ENCODE data around the gene LRRC8D.
A peak's percentile ranks its signal among the peaks of the same experiment; 100 is the strongest.
"Not testable (repeated sequence)": the region's sequence is repeated elsewhere in the genome, so short reads cannot be mapped to it uniquely, and the experiment has no call there.

LRRC8D gene

DNA sequence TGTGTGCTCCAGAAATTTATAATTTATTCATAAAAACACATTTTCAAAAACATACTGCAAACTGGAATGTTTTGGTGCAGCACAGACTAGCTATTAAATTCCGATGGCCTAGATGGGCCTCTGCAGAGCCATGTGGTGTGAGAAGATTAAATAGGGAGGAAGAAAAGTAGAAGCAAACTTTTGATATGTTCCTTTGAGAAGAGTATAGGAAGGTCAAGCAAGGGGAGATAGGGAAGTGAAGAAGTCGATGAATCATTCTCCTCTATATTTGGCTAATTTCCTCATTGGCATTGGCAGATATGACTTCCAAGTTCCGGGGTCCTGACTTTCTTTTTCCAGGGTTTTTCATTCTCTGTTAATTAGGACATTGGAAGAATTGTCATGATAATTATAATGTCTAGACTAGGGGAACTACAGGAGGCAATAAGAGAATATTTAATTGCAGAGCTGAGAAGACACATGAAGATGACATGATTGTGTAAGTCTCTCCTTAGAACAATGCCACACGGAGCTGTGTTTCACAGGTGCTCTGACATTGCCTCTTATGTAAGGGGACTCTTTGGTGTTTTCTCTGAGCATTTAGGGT lies 154.8 kb downstream of the LRRC8D start:
- H2AK5ac ChIP-seq (ENCODE audit: low read length, severe bottlenecking): no peak overlapping the region
- no peak overlapping the region for H3K14ac ChIP-seq (ENCODE audit: low read length in 2 of 2)
- H2BK12ac ChIP-seq (ENCODE audit: low read length in 2 of 2): peak overlapping the region in 1 of 2 experiments; percentile 63
- no peaks in the 10 kb centered on the region for H3K4me1 ChIP-seq (ENCODE audit: control insufficient read depth, insufficient read depth, low read depth, low read length)
- no peak overlapping the region for H4K8ac ChIP-seq (ENCODE audit: low read length)
- H3K23ac ChIP-seq (ENCODE audit: low read length in 2 of 2): no peak overlapping the region
- H2BK15ac ChIP-seq (ENCODE audit: low read depth, poor library complexity, severe bottlenecking): no peak overlapping the region
- H2AFZ ChIP-seq (ENCODE audit: low read depth, low read length): no peak overlapping the region
- H3K4me3 ChIP-seq (ENCODE audit: insufficient read depth in 1 of 2, low read depth in 1 of 2, low read length in 2 of 2): peak overlapping the region in 1 of 2 experiments; percentile 13
- no peaks in the 10 kb centered on the region for H3K27me3 ChIP-seq (ENCODE audit: control insufficient read depth in 1 of 2, insufficient read depth in 1 of 2, low read length in 2 of 2)
- no peak overlapping the region for H3K18ac ChIP-seq (ENCODE audit: low read depth in 1 of 2, low read length in 2 of 2)
- no peaks in the 10 kb centered on the region for H3K79me1 ChIP-seq (replicated peaks; ENCODE audit: low read length, poor library complexity, severe bottlenecking)
- H4K91ac ChIP-seq (ENCODE audit: low read length): no peak overlapping the region
- H3K27ac ChIP-seq (ENCODE audit: low read length, poor library complexity, severe bottlenecking): no peak overlapping the region
- H3K9ac ChIP-seq (ENCODE audit: low read length): no peak overlapping the region
- H3K9me3 ChIP-seq (ENCODE audit: control insufficient read depth, low read length): no peaks in the 10 kb centered on the region
- H3K36me3 ChIP-seq (ENCODE audit: control insufficient read depth in 1 of 2, insufficient read depth in 2 of 2, low read depth in 1 of 2, low read length in 2 of 2): no peaks in the 10 kb centered on the region
- no peak overlapping the region for H3K4me2 ChIP-seq (ENCODE audit: low read length, poor library complexity, severe bottlenecking)
- H2BK5ac ChIP-seq (ENCODE audit: low read depth, low read length, poor library complexity, severe bottlenecking): no peak overlapping the region
- WGBS: 81% methylated on average over 3 of the region's 4 CpGs
- DNase-seq: no peak
- H3K4ac ChIP-seq (ENCODE audit: low read depth in 1 of 2, low read length in 2 of 2): no peak overlapping the region
- H2BK120ac ChIP-seq (ENCODE audit: low read depth, low read length): peak overlapping the region; percentile 30

DNA sequence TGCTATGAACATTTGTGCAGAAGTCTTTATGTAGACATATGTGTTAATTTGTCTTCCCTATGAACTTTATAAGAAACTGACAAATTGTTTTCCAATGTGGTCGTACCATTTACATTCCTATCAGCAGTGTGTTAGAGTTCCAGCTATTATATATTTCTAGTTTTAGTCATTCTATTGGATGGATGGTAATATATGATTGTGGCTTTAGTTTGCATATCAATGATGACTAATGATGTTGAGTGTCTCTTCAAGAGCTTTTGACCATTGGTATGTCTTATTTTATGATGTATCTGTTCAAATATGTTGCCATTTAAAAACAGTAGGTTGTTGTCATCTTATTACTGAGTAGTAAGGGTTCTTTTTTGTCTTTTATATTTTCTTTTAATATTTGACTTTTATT lies 157.9 kb downstream of the LRRC8D start:
- H3K36me3 ChIP-seq (ENCODE audit: control insufficient read depth in 1 of 2, insufficient read depth in 2 of 2, low read depth in 1 of 2, low read length in 2 of 2): no peaks in the 10 kb centered on the region
- H3K27me3 ChIP-seq (ENCODE audit: control insufficient read depth in 1 of 2, insufficient read depth in 1 of 2, low read length in 2 of 2): no peaks in the 10 kb centered on the region
- H3K9ac ChIP-seq (ENCODE audit: low read length): no peak overlapping the region
- H2BK5ac ChIP-seq (ENCODE audit: low read depth, low read length, poor library complexity, severe bottlenecking): no peak overlapping the region
- no CpG with 5 or more reads among the region's 1 CpG for WGBS
- no peaks in the 10 kb centered on the region for H3K9me3 ChIP-seq (ENCODE audit: control insufficient read depth, low read length)
- no peak overlapping the region for H3K23ac ChIP-seq (ENCODE audit: low read length in 2 of 2)
- H3K14ac ChIP-seq (ENCODE audit: low read length in 2 of 2): no peak overlapping the region
- no peak overlapping the region for H2AFZ ChIP-seq (ENCODE audit: low read depth, low read length)
- H4K8ac ChIP-seq (ENCODE audit: low read length): no peak overlapping the region
- H2BK120ac ChIP-seq (ENCODE audit: low read depth, low read length): no peak overlapping the region
- no peak overlapping the region for H3K4me2 ChIP-seq (ENCODE audit: low read length, poor library complexity, severe bottlenecking)
- H3K79me1 ChIP-seq (replicated peaks; ENCODE audit: low read length, poor library complexity, severe bottlenecking): no peaks in the 10 kb centered on the region
- no peak overlapping the region for H4K91ac ChIP-seq (ENCODE audit: low read length)
- H2BK12ac ChIP-seq (ENCODE audit: low read length in 2 of 2): no peak overlapping the region
- no peak overlapping the region for H3K4ac ChIP-seq (ENCODE audit: low read depth in 1 of 2, low read length in 2 of 2)
- peak; percentile 67 for DNase-seq
- H2BK15ac ChIP-seq (ENCODE audit: low read depth, poor library complexity, severe bottlenecking): no peak overlapping the region
- H3K18ac ChIP-seq (ENCODE audit: low read depth in 1 of 2, low read length in 2 of 2): no peak overlapping the region
- no peaks in the 10 kb centered on the region for H3K4me1 ChIP-seq (ENCODE audit: control insufficient read depth, insufficient read depth, low read depth, low read length)
- H2AK5ac ChIP-seq (ENCODE audit: low read length, severe bottlenecking): no peak overlapping the region
- no peak overlapping the region for H3K4me3 ChIP-seq (ENCODE audit: insufficient read depth in 1 of 2, low read depth in 1 of 2, low read length in 2 of 2)
- H3K27ac ChIP-seq (ENCODE audit: low read length, poor library complexity, severe bottlenecking): no peak overlapping the region

DNA sequence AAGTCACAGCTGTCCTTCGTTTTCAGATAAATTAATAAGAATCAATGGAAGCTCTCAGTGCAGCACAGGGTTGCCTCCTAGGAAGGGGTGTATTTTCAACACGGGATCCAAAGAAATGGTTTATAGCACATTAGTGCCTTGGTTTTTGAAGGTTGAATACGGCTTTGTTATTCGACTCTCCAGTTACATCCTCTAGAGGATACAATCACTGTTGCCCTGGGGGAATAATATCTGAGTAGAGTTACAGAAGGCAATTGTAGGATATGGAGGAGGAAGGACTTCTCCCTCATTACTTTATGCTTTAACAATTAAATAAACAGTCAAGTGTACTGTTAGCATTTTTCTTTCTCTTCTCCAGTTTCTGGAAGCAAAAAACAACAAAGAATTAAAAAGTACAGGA lies 159.8 kb downstream of the LRRC8D start:
- Histone ChIP-seq H3K4me2 (ENCODE audit: low read length, poor library complexity, severe bottlenecking) (no peak overlapping the region), H2BK120ac (ENCODE audit: low read depth, low read length) (peak overlapping the region; percentile 49), H2AFZ (ENCODE audit: low read depth, low read length) (no peak overlapping the region), H2AK5ac (ENCODE audit: low read length, severe bottlenecking) (no peak overlapping the region), H3K27ac (ENCODE audit: low read length, poor library complexity, severe bottlenecking) (no peak overlapping the region), H2BK12ac (ENCODE audit: low read length in 2 of 2) (no peak overlapping the region), H3K9me3 (ENCODE audit: control insufficient read depth, low read length) (no peaks in the 10 kb centered on the region), H2BK15ac (ENCODE audit: low read depth, poor library complexity, severe bottlenecking) (no peak overlapping the region), H3K4ac (ENCODE audit: low read depth in 1 of 2, low read length in 2 of 2) (no peak overlapping the region), H3K4me1 (ENCODE audit: control insufficient read depth, insufficient read depth, low read depth, low read length) (no peaks in the 10 kb centered on the region), H4K8ac (ENCODE audit: low read length) (no peak overlapping the region), H4K91ac (ENCODE audit: low read length) (no peak overlapping the region), H3K18ac (ENCODE audit: low read depth in 1 of 2, low read length in 2 of 2) (no peak overlapping the region), H3K9ac (ENCODE audit: low read length) (no peak overlapping the region), H3K79me1 (replicated peaks; ENCODE audit: low read length, poor library complexity, severe bottlenecking) (no peaks in the 10 kb centered on the region), H3K36me3 (ENCODE audit: control insufficient read depth in 1 of 2, insufficient read depth in 2 of 2, low read depth in 1 of 2, low read length in 2 of 2) (no peaks in the 10 kb centered on the region), H3K4me3 (ENCODE audit: insufficient read depth in 1 of 2, low read depth in 1 of 2, low read length in 2 of 2) (no peak overlapping the region), H3K23ac (ENCODE audit: low read length in 2 of 2) (no peak overlapping the region), H3K14ac (ENCODE audit: low read length in 2 of 2) (no peak overlapping the region), H2BK5ac (ENCODE audit: low read depth, low read length, poor library complexity, severe bottlenecking) (no peak overlapping the region), H3K27me3 (ENCODE audit: control insufficient read depth in 1 of 2, insufficient read depth in 1 of 2, low read length in 2 of 2) (no peaks in the 10 kb centered on the region)
- no peak for DNase-seq
- 88% methylated on average over 4 of the region's 4 CpGs for WGBS

DNA sequence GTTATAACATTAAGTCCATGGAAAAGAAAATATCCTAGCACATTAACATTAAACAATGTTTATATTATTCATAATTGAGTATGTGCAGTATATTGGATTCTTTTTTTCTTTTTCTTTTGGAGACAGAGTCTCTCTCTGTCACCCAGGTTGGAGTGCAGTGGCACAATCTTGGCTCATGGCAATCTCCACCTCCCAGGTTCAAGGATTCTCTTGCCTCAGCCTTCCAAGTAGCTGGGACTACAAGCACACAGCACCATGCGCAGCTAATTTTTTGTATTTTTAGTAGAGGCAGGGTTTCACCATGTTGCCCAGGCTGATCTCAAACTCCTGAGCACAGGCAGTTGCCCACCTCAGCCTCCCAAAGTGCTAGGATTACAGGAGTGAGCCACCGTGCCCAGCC lies 162.0 kb downstream of the LRRC8D start:
- not testable (repeated sequence) for H3K9me3 ChIP-seq (ENCODE audit: control insufficient read depth, low read length); H3K27ac ChIP-seq (ENCODE audit: low read length, poor library complexity, severe bottlenecking); H3K4me3 ChIP-seq (ENCODE audit: insufficient read depth in 1 of 2, low read depth in 1 of 2, low read length in 2 of 2); H3K9ac ChIP-seq (ENCODE audit: low read length); H3K4ac ChIP-seq (ENCODE audit: low read depth in 1 of 2, low read length in 2 of 2); H2BK5ac ChIP-seq (ENCODE audit: low read depth, low read length, poor library complexity, severe bottlenecking); H2AK5ac ChIP-seq (ENCODE audit: low read length, severe bottlenecking); H2BK12ac ChIP-seq (ENCODE audit: low read length in 2 of 2); H3K36me3 ChIP-seq (ENCODE audit: control insufficient read depth in 1 of 2, insufficient read depth in 2 of 2, low read depth in 1 of 2, low read length in 2 of 2); H4K8ac ChIP-seq (ENCODE audit: low read length); H2BK120ac ChIP-seq (ENCODE audit: low read depth, low read length); DNase-seq; H3K14ac ChIP-seq (ENCODE audit: low read length in 2 of 2); H3K18ac ChIP-seq (ENCODE audit: low read depth in 1 of 2, low read length in 2 of 2); H3K4me1 ChIP-seq (ENCODE audit: control insufficient read depth, insufficient read depth, low read depth, low read length); H3K23ac ChIP-seq (ENCODE audit: low read length in 2 of 2); H4K91ac ChIP-seq (ENCODE audit: low read length); H3K79me1 ChIP-seq (replicated peaks; ENCODE audit: low read length, poor library complexity, severe bottlenecking); H3K27me3 ChIP-seq (ENCODE audit: control insufficient read depth in 1 of 2, insufficient read depth in 1 of 2, low read length in 2 of 2); H2BK15ac ChIP-seq (ENCODE audit: low read depth, poor library complexity, severe bottlenecking); H3K4me2 ChIP-seq (ENCODE audit: low read length, poor library complexity, severe bottlenecking); H2AFZ ChIP-seq (ENCODE audit: low read depth, low read length)
- WGBS: 91% methylated on average over 1 of the region's 2 CpGs
